ENCODE results near the gene CEP350.

The CEP350 gene

GRCh38 chr1:180135535-180135934, 180.9 kb downstream of the CEP350 start:
- DNase-seq (ENCODE audit: low read depth), result no peak
- H3K4me3 ChIP-seq (ENCODE audit: low read length), result no peak overlapping the region
- no peak for TF ChIP-seq CTCF (conservative IDR thresholded peaks at IDR 0.05; ENCODE audit: low read depth, low read length)

GRCh38 chr1:180136331-180136967, 181.8 kb downstream of the CEP350 start:
- TF ChIP-seq CTCF (conservative IDR thresholded peaks at IDR 0.05; ENCODE audit: low read depth, low read length), result no peak
- no peak overlapping the region for H3K4me3 ChIP-seq (ENCODE audit: low read length)
- DNase-seq (ENCODE audit: low read depth), result no peak

- H3K4me3 ChIP-seq (ENCODE audit: low read length), result no peak overlapping the region
- no peak for TF ChIP-seq CTCF (conservative IDR thresholded peaks at IDR 0.05; ENCODE audit: low read depth, low read length)
- no peak for DNase-seq (ENCODE audit: low read depth)
Observed at GRCh38 chr1:180136968-180137356, 182.4 kb downstream of the CEP350 start.

- H3K4me3 ChIP-seq (ENCODE audit: low read length), result no peak overlapping the region
- no peak for DNase-seq (ENCODE audit: low read depth)
- no peak for TF ChIP-seq CTCF (conservative IDR thresholded peaks at IDR 0.05; ENCODE audit: low read depth, low read length)
Observed at GRCh38 chr1:180137776-180138175, 183.2 kb downstream of the CEP350 start.

DNA sequence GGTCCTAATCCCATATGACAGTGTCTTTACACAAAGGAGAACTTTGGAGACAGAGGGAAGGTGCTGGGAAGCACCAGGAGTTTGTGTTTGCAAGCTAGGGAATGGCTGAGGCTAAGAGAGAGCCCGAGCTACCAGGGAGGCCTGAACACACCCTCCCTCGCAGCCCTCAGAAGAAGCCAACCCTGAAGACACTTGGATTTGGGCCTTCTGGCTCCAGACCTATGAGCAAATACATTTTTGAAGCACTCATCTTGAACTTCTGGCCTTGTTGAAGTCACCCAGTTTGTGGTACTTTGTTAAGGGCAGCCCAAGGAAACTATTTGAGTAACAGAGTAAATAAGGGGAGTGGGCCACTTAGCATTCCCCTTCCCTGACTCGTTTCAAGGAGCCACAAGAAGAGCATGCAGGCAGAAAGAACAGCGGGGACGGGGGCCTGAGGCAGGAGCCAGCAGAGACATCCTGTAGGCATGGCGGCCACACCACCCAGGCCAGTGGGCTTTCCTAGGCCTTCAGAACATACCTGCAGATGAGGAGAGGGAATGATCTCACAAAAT, 186.8 kb downstream of the CEP350 start:
- no peak overlapping the region for H3K4me3 ChIP-seq (ENCODE audit: low read length)
- DNase-seq (ENCODE audit: low read depth), result no peak
- TF ChIP-seq CTCF (conservative IDR thresholded peaks at IDR 0.05; ENCODE audit: low read depth, low read length), result no peak

GRCh38 chr1:180143359-180143758, 188.7 kb downstream of the CEP350 start:
- no peak overlapping the region for H3K4me3 ChIP-seq (ENCODE audit: low read length)
- TF ChIP-seq CTCF (conservative IDR thresholded peaks at IDR 0.05; ENCODE audit: low read depth, low read length), result no peak
- no peak for DNase-seq (ENCODE audit: low read depth)

GRCh38 chr1:180144659-180145357, 190.2 kb downstream of the CEP350 start:
- H3K4me3 ChIP-seq (ENCODE audit: low read length), result no peak overlapping the region
- no peak for DNase-seq (ENCODE audit: low read depth)
- TF ChIP-seq CTCF (conservative IDR thresholded peaks at IDR 0.05; ENCODE audit: low read depth, low read length), result no peak

Measured in retinal pigment epithelial cell (primary cell).